HepG2 (cell line): ENCODE data around the gene MAPK7. TPM values are rescaled to one million over a fixed set of nuclear protein-coding genes. Genes with fewer than 3 reads are reported as not detected.
A peak's percentile ranks its signal among the peaks of the same experiment; 100 is the strongest.

Experiments used
- ARNTL ChIP-seq: sonication (generic); formaldehyde crosslinking; IDR thresholded peaks from 2 replicates; pipeline ENCODE4 v1.4.0; 2020; ENCODE audit warnings: mild to moderate bottlenecking, missing genetic modification reagents
- CAMTA2 ChIP-seq: sonication (generic); formaldehyde crosslinking; IDR thresholded peaks from 2 replicates; pipeline ENCODE4 v1.4.0; 2020; ENCODE audit warnings: mild to moderate bottlenecking, missing genetic modification reagents, borderline replicate concordance
- CBFB ChIP-seq: sonication (generic); formaldehyde crosslinking; IDR thresholded peaks from 2 replicates; pipeline ENCODE4 v1.4.0; 2020; ENCODE audit warnings: missing genetic modification reagents
- CBX5 ChIP-seq: sonication (generic); formaldehyde crosslinking; IDR thresholded peaks from 2 replicates; pipeline ENCODE4 v1.4.0; 2020; ENCODE audit warnings: missing genetic modification reagents, borderline replicate concordance
- FOSL1 ChIP-seq: sonication (generic); formaldehyde crosslinking; IDR thresholded peaks from 2 replicates; pipeline ENCODE4 v1.9.0; 2021; ENCODE audit warnings: missing genetic modification reagents, borderline replicate concordance
- GABPA ChIP-seq, 2 experiments: IDR thresholded peaks; 2 replicates each; pipeline ENCODE4 v1.6.1; 2011 to 2016; ENCODE audit warnings: low read depth in 2 of 2, low read length in 1 of 2, missing biosample characterization in 1 of 2, missing genetic modification characterization in 1 of 2
- HOXA9 ChIP-seq: sonication (generic); formaldehyde crosslinking; IDR thresholded peaks from 2 replicates; pipeline ENCODE4 v1.8.1; 2022; ENCODE audit warnings: missing genetic modification reagents, mild to moderate bottlenecking, moderate library complexity, borderline replicate concordance
- MAZ ChIP-seq, 2 experiments: sonication (generic) in 1 of 2; formaldehyde crosslinking in 1 of 2; IDR thresholded peaks; 2 replicates each; pipeline versions ENCODE4 v1.5.0 to v1.6.1; 2012 to 2020; ENCODE audit warnings: low read depth in 2 of 2, mild to moderate bottlenecking in 2 of 2, borderline replicate concordance in 1 of 2, improper control_type of control experiment in 1 of 2, low read length in 1 of 2, missing genetic modification reagents in 1 of 2, moderate library complexity in 1 of 2
- MYNN ChIP-seq: sonication (generic); formaldehyde crosslinking; IDR thresholded peaks from 2 replicates; pipeline ENCODE4 v1.4.0; 2020; ENCODE audit warnings: mild to moderate bottlenecking, low read depth, missing genetic modification reagents
- NFE2L2 ChIP-seq: fragments of 150-350 bp; IDR thresholded peaks from 2 replicates; pipeline ENCODE4 v1.6.1; 2014; ENCODE audit warnings: low read length
- PHF8 ChIP-seq: sonication (generic); formaldehyde crosslinking; IDR thresholded peaks from 2 replicates; pipeline ENCODE4 v1.5.0; 2020; ENCODE audit warnings: missing genetic modification reagents
- SNAPC2 ChIP-seq: sonication (generic); formaldehyde crosslinking; IDR thresholded peaks from 2 replicates; pipeline ENCODE4 v1.8.1; 2022; ENCODE audit warnings: mild to moderate bottlenecking, missing genetic modification reagents
- SNRNP70 ChIP-seq: fragments of 200-400 bp; formaldehyde crosslinking; IDR thresholded peaks from 2 replicates; pipeline ENCODE4 v1.6.1; 2017; ENCODE audit warnings: mild to moderate bottlenecking, low read depth, low read length, moderate library complexity
- TCF7 ChIP-seq: sonication (generic); IDR thresholded peaks from 2 replicates; pipeline ENCODE4 v1.6.1; 2016; ENCODE audit warnings: antibody characterized with exemption, low read depth
- ZBTB7A ChIP-seq: sonication (generic); formaldehyde crosslinking; IDR thresholded peaks from 2 replicates; pipeline ENCODE4 v1.8.0; 2022; ENCODE audit warnings: mild to moderate bottlenecking, missing genetic modification reagents
- ZC3H4 ChIP-seq: sonication (generic); formaldehyde crosslinking; IDR thresholded peaks from 2 replicates; pipeline ENCODE4 v1.4.0; 2020; ENCODE audit warnings: missing genetic modification reagents, borderline replicate concordance
- ZKSCAN1 ChIP-seq: fragments of 150-350 bp; IDR thresholded peaks from 2 replicates; pipeline ENCODE4 v1.6.1; 2014; ENCODE audit warnings: low read length
- ZMYM2 ChIP-seq: sonication (generic); formaldehyde crosslinking; IDR thresholded peaks from 2 replicates; pipeline ENCODE4 v1.8.0; 2022; ENCODE audit warnings: mild to moderate bottlenecking, missing genetic modification reagents
- ZNF33A ChIP-seq: sonication (generic); formaldehyde crosslinking; IDR thresholded peaks from 2 replicates; pipeline ENCODE4 v1.5.1; 2020; ENCODE audit warnings: missing genetic modification reagents, mild to moderate bottlenecking, moderate library complexity, borderline replicate concordance
- ZNF354B ChIP-seq: sonication (generic); formaldehyde crosslinking; IDR thresholded peaks from 2 replicates; pipeline ENCODE4 v1.8.0; 2022; ENCODE audit warnings: mild to moderate bottlenecking, missing genetic modification reagents
- ZNF546 ChIP-seq: sonication (generic); formaldehyde crosslinking; conservative IDR thresholded peaks from 2 replicates; pipeline ENCODE4 v1.8.1; 2023; ENCODE audit warnings: mild to moderate bottlenecking, missing genetic modification reagents
- ZNF607 ChIP-seq: sonication (generic); formaldehyde crosslinking; IDR thresholded peaks from 2 replicates; pipeline ENCODE4 v1.5.1; 2020; ENCODE audit warnings: missing genetic modification reagents, mild to moderate bottlenecking, borderline replicate concordance
- ZNF672 ChIP-seq: sonication (generic); formaldehyde crosslinking; IDR thresholded peaks from 2 replicates; pipeline ENCODE4 v1.8.1; 2022; ENCODE audit warnings: missing genetic modification reagents
- ZNF709 ChIP-seq: sonication (generic); formaldehyde crosslinking; IDR thresholded peaks from 2 replicates; pipeline ENCODE4 v1.5.0; 2020; ENCODE audit warnings: mild to moderate bottlenecking, missing genetic modification reagents
- ZNF761 ChIP-seq: sonication (generic); formaldehyde crosslinking; conservative IDR thresholded peaks from 2 replicates; pipeline ENCODE4 v1.4.0; 2020; ENCODE audit warnings: mild to moderate bottlenecking, missing genetic modification reagents
- ZNF772 ChIP-seq: sonication (generic); formaldehyde crosslinking; IDR thresholded peaks from 2 replicates; pipeline ENCODE4 v1.5.0; 2020; ENCODE audit warnings: mild to moderate bottlenecking, missing genetic modification reagents
- ZSCAN9 ChIP-seq: IDR thresholded peaks from 2 replicates; pipeline ENCODE4 v1.6.1; 2016; ENCODE audit warnings: borderline replicate concordance
- polyA plus RNA-seq, 8 experiments: library from polyadenylated mRNA; depleted of rRNA in 3 of 8; stranded (reverse) in 7 of 8; unstranded in 1 of 8; fragments of >200 nt; fragmentation: Illumina TruSeq in 4 of 8; extraction: Trizol in 4 of 8; gene quantifications; 2 replicates each; pipeline versions ENCODE4 v1.2.1 to v1.2.3, GENCODE V29; 2011 to 2016; ENCODE audit warnings: low read depth in 4 of 8, missing spikeins in 1 of 8, mixed read lengths in 1 of 8; ENCODE audit not compliant: insufficient read depth in 1 of 8
- total RNA-seq, 5 experiments: library from RNA; depleted of rRNA; stranded (reverse); fragments of >200 nt; fragmentation: Illumina TruSeq; extraction: Trizol; gene quantifications; 2 replicates each; pipeline ENCODE4 v1.2.3, GENCODE V29; 2016; ENCODE audit warnings: low read depth in 1 of 5
- TF ChIP-seq, protein P1 (sequence below): sonication (generic); formaldehyde crosslinking; IDR thresholded peaks from 2 replicates; pipeline ENCODE4 v1.5.1; 2020; ENCODE audit warnings: mild to moderate bottlenecking, missing genetic modification reagents, borderline replicate concordance
- TF ChIP-seq, protein P2 (sequence below): sonication (generic); formaldehyde crosslinking; IDR thresholded peaks from 2 replicates; pipeline ENCODE4 v1.9.0; 2021; ENCODE audit warnings: missing genetic modification reagents, mild to moderate bottlenecking, borderline replicate concordance

MAPK7 gene
- total and polyA plus RNA-seq, 2 of the 13 experiments (the other 11 are each of a cell fraction or from before 2014, with no cell fraction given), result 2.9 to 5.9 TPM

DNA sequence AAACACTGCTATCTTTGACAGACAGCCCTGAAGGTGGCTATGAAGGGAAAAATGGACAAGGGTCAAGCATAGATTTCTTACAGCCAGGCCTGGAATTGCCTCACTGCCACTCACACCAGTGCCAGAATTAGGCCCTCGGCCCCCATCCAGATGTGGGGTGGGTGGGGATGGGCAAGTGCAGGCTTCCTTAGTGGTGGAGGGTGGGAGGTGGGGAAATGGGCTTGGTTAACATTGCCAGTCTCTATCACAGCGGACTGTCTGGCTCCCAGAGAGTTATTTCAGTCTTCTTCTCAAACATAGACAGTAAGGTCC, 40.6 kb upstream of the MAPK7 start (continued):
- TF ChIP-seq GABPA (IDR thresholded peaks at IDR 0.05; ENCODE audit: low read depth, low read length), result no peak
- TF ChIP-seq GABPA (CRISPR knock-in tag; IDR thresholded peaks at IDR 0.05; ENCODE audit: low read depth), result no peak
- TF ChIP-seq ZNF672 (CRISPR knock-in tag), result no peak
- TF ChIP-seq ZBTB7A, result no peak
- no peak for TF ChIP-seq NFE2L2
- TF ChIP-seq ARNTL (CRISPR knock-in tag), result no peak
- TF ChIP-seq ZC3H4 (CRISPR knock-in tag), result no peak
- TF ChIP-seq ZNF33A (CRISPR knock-in tag), result no peak
- 0 out of 2 replicates have a peak, but pooled peaks have one; percentile 4 for TF ChIP-seq PHF8 (CRISPR knock-in tag)
- no peak for TF ChIP-seq ZKSCAN1
- no peak for TF ChIP-seq CAMTA2 (CRISPR knock-in tag)
- no peak for TF ChIP-seq ZNF607 (CRISPR knock-in tag)
- TF ChIP-seq CBFB (CRISPR knock-in tag), result no peak
- no peak for TF ChIP-seq MAZ (IDR thresholded peaks at IDR 0.05; ENCODE audit: borderline replicate concordance, low read depth, low read length)
- no peak for TF ChIP-seq MAZ (CRISPR knock-in tag; IDR thresholded peaks at IDR 0.05; ENCODE audit: low read depth)
- no peak for TF ChIP-seq SNRNP70
- TF ChIP-seq HOXA9 (CRISPR knock-in tag), result no peak
- no peak for TF ChIP-seq ZNF354B
- no peak for TF ChIP-seq CBX5
- no peak for TF ChIP-seq MYNN (CRISPR knock-in tag)
- TF ChIP-seq TCF7, result no peak
- TF ChIP-seq ZNF709 (CRISPR knock-in tag), result 0 out of 2 replicates have a peak, but pooled peaks have one; percentile 35
- no peak; the same call in 1 of the 2 replicates for TF ChIP-seq ZNF761 (CRISPR knock-in tag)
- no peak for TF ChIP-seq SNAPC2 (CRISPR knock-in tag)
- TF ChIP-seq ZMYM2 (CRISPR knock-in tag), result no peak
- TF ChIP-seq, protein P1, sequence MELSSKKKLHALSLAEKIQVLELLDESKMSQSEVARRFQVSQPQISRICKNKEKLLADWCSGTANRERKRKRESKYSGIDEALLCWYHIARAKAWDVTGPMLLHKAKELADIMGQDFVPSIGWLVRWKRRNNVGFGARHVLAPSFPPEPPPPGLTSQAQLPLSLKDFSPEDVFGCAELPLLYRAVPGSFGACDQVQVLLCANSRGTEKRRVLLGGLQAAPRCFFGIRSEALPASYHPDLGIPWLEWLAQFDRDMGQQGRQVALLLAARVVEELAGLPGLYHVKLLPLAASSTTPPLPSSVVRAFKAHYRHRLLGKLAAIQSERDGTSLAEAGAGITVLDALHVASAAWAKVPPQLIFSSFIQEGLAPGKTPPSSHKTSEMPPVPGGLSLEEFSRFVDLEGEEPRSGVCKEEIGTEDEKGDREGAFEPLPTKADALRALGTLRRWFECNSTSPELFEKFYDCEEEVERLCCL (CRISPR knock-in tag), result no peak
- TF ChIP-seq FOSL1 (CRISPR knock-in tag), result no peak
- TF ChIP-seq, protein P2, sequence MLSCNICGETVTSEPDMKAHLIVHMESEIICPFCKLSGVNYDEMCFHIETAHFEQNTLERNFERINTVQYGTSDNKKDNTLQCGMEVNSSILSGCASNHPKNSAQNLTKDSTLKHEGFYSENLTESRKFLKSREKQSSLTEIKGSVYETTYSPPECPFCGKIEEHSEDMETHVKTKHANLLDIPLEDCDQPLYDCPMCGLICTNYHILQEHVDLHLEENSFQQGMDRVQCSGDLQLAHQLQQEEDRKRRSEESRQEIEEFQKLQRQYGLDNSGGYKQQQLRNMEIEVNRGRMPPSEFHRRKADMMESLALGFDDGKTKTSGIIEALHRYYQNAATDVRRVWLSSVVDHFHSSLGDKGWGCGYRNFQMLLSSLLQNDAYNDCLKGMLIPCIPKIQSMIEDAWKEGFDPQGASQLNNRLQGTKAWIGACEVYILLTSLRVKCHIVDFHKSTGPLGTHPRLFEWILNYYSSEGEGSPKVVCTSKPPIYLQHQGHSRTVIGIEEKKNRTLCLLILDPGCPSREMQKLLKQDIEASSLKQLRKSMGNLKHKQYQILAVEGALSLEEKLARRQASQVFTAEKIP (CRISPR knock-in tag), result no peak
- TF ChIP-seq ZNF546 (CRISPR knock-in tag), result no peak
- no peak for TF ChIP-seq ZSCAN9 (CRISPR knock-in tag)
- no peak for TF ChIP-seq ZNF772 (CRISPR knock-in tag)
